B cell (primary cell): Measurements from ENCODE around the gene TBCD. TPM values are rescaled to one million over a fixed set of nuclear protein-coding genes. Genes with fewer than 3 reads are reported as not detected.

Experiments
- ATAC-seq: fragments of 200-7000 bp; cut with Tn5 transposase; one replicate; pipeline ENCODE4 v1.10.0; 2021; ENCODE audit warnings: low read depth, mild to moderate bottlenecking, moderate number of reproducible peaks, moderate library complexity
- CTCF ChIA-PET: fragments of 350-600 bp; sonication (Branson Sonifier 250); formaldehyde crosslinking; loops from one replicate; lab custom pipeline; 2021; ENCODE audit warnings: antibody characterized with exemption, inconsistent platforms; lab: Charles Lee
- POLR2A ChIA-PET: fragments of 350-600 bp; sonication (Branson Sonifier 250); formaldehyde crosslinking; loops from one replicate; lab custom pipeline; 2021; ENCODE audit warnings: antibody characterized with exemption; lab: Charles Lee
- DNase-seq: peaks from one replicate; pipeline ENCODE4 v3.0.0; 2013
- H2AFZ ChIP-seq: 2 replicates; pipeline ENCODE4 v1.6.1; 2012; ENCODE audit warnings: mild to moderate bottlenecking, low read depth, low read length; ENCODE audit not compliant: insufficient read depth, poor library complexity, severe bottlenecking
- H3K27ac ChIP-seq, 2 donors: 1 replicate in 1 of 2; 2 replicates in 1 of 2; pipeline ENCODE4 v1.5.1; 2012 to 2013; ENCODE audit warnings: low read length in 2 of 2, mild to moderate bottlenecking in 2 of 2, moderate library complexity in 1 of 2
- H3K27me3 ChIP-seq, 4 experiments: fragments of 200-600 bp in 1 of 4; sonication (generic) in 1 of 4; replicated peaks in 1 of 4; 1 replicate in 2 of 4; 2 replicates in 2 of 4; pipeline versions ENCODE4 v1.6.1 to v1.7.0; 2013 to 2016; ENCODE audit warnings: low read length in 3 of 4, mild to moderate bottlenecking in 2 of 4, mixed read lengths in 1 of 4, moderate library complexity in 1 of 4; ENCODE audit not compliant: insufficient read depth in 4 of 4, control insufficient read depth in 3 of 4; ENCODE audit errors: control extremely low read depth in 1 of 4
- H3K36me3 ChIP-seq, 2 experiments: replicated peaks in 1 of 2; 1 replicate in 1 of 2; 2 replicates in 1 of 2; pipeline versions ENCODE4 v1.6.1 to v1.7.1; 2013; ENCODE audit warnings: low read length in 1 of 2; ENCODE audit not compliant: insufficient read depth in 2 of 2, control insufficient read depth in 1 of 2; ENCODE audit errors: control extremely low read depth in 1 of 2, extremely low read depth in 1 of 2
- H3K4me1 ChIP-seq, 2 donors: fragments of 200-600 bp in 1 of 2; sonication (generic) in 1 of 2; 1 replicate in 1 of 2; 2 replicates in 1 of 2; pipeline versions ENCODE4 v1.5.1 to v1.6.1; 2013 to 2017; ENCODE audit warnings: low read length in 2 of 2; ENCODE audit not compliant: control insufficient read depth in 2 of 2, insufficient read depth in 2 of 2
- H3K4me2 ChIP-seq: replicated peaks from 2 replicates; pipeline ENCODE3; 2012; ENCODE audit warnings: mild to moderate bottlenecking, low read depth, low read length; ENCODE audit not compliant: poor library complexity, severe bottlenecking
- H3K4me3 ChIP-seq, 5 experiments: fragments of 200-600 bp in 1 of 5; sonication (generic) in 1 of 5; 1 replicate in 3 of 5; 2 replicates in 2 of 5; pipeline versions ENCODE4 v1.5.1 to v1.7.0; 2011 to 2016; ENCODE audit warnings: low read length in 4 of 5, mild to moderate bottlenecking in 4 of 5, low read depth in 2 of 5, control low read depth in 1 of 5, moderate library complexity in 1 of 5; ENCODE audit not compliant: insufficient read depth in 1 of 5; ENCODE audit errors: control extremely low read depth in 1 of 5, extremely low read depth in 1 of 5
- H3K79me2 ChIP-seq: fragments of 200-600 bp; sonication (generic); one replicate; pipeline ENCODE4 v1.6.0; 2016; ENCODE audit warnings: low read length; ENCODE audit not compliant: control insufficient read depth, insufficient read depth
- H3K9ac ChIP-seq: fragments of 200-600 bp; sonication (generic); 2 replicates; pipeline ENCODE4 v1.6.1; 2017; ENCODE audit warnings: mild to moderate bottlenecking, low read length, moderate library complexity
- H3K9me3 ChIP-seq, 3 donors: one replicate each; pipeline versions ENCODE4 v1.6.1 to v1.7.1; 2013; ENCODE audit warnings: low read length in 2 of 3; ENCODE audit not compliant: control insufficient read depth in 2 of 3, insufficient read depth in 1 of 3; ENCODE audit errors: control extremely low read depth in 1 of 3
- H4K20me1 ChIP-seq: 2 replicates; pipeline ENCODE4 v1.6.0; 2012; ENCODE audit warnings: mild to moderate bottlenecking, low read length; ENCODE audit not compliant: insufficient read depth, control insufficient read depth, poor library complexity, severe bottlenecking
- H3K27ac Mint-ChIP-seq: one replicate; pipeline ENCODE4 v1.8.0; 2021; ENCODE audit warnings: mixed read lengths
- H3K27me3 Mint-ChIP-seq: one replicate; pipeline ENCODE4 v1.8.0; 2021; ENCODE audit warnings: mixed read lengths
- H3K4me1 Mint-ChIP-seq: one replicate; pipeline ENCODE4 v1.8.0; 2021; ENCODE audit warnings: mixed read lengths
- H3K4me3 Mint-ChIP-seq: one replicate; pipeline ENCODE4 v1.8.0; 2021; ENCODE audit warnings: mixed read lengths
- H3K9me3 Mint-ChIP-seq: one replicate; pipeline ENCODE4 v1.8.0; 2022; ENCODE audit warnings: mixed read lengths; ENCODE audit not compliant: insufficient read depth
- EZH2 ChIP-seq: IDR thresholded peaks from 2 replicates; pipeline ENCODE4 v1.6.1; 2012; ENCODE audit warnings: borderline replicate concordance, low read depth, mild to moderate bottlenecking, moderate library complexity, low read length; ENCODE audit not compliant: insufficient read depth, poor library complexity, severe bottlenecking
- WGBS: methylation state at CpG from one replicate; pipeline ENCODE4 v1.1.5; 2013; ENCODE audit warnings: missing lambda C conversion rate; ENCODE audit not compliant: insufficient coverage; 5-methylcytosine and 5-hydroxymethylcytosine counted together
- intact Hi-C: fragments of 100-400 bp; cut with micrococcal nuclease; formaldehyde crosslinking; loops from one replicate; pipeline ENCODE4 v1.10.0; 2022
- polyA plus RNA-seq: library from polyadenylated mRNA; depleted of rRNA; stranded (reverse); fragments of >200 nt; gene quantifications from 2 replicates; pipeline ENCODE4 v1.2.3, GENCODE V29; 2012
- total RNA-seq, 2 donors: library from RNA; stranded (reverse); fragments of 120-200 nt in 1 of 2; gene quantifications; 1 replicate in 1 of 2; 2 replicates in 1 of 2; pipeline versions ENCODE4 v1.2.3 to v1.2.4, GENCODE V29; 2013 to 2022
- TF ChIP-seq, protein P1 (sequence below): fragments of 200-600 bp; IDR thresholded peaks from one replicate; pipeline ENCODE4 v1.8.0; 2022; ENCODE audit warnings: antibody characterized with exemption, mild to moderate bottlenecking

The TBCD gene
- total and polyA plus RNA-seq, 2 donors (not counting 1 experiment from before 2014, with no cell fraction given) = 60.8 to 101 TPM

DNA sequence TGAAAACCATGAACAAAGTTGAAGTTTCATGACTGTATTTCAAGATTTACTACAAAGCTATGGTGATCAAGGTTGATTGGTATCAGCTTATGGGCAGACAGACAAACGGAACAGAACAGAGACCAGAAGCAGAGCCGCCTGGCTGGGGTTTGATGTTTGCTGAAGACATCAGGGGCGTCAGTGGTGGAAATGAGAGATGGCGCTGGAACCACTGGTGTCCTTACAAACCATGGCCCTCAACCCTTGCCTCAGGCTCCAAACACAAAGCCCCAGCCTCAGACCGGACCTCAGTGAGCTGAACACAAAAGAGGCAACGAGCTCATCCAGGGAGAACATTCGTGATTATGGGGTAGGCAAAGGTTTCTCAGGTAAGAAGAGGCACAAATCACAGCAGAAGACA lies 214.6 kb downstream of the TBCD start:
- Histone ChIP-seq H3K27me3 (peaks cover 0 to 22% (median 5%) of the 10 kb centered on the region in 4 experiments), H3K36me3 (no peaks in the 10 kb centered on the region), H3K4me1 (peaks cover 10 to 27% of the 10 kb centered on the region in 2 donors), H3K27ac (no peak overlapping the region), H3K9me3 (peaks cover 0 to 32% (median 0%) of the 10 kb centered on the region in 3 donors), H4K20me1 (no peaks in the 10 kb centered on the region), H3K4me2 (no peak overlapping the region), H3K79me2 (no peaks in the 10 kb centered on the region), H3K4me3 (no peak overlapping the region), H3K9ac (no peak overlapping the region), H2AFZ (no peak overlapping the region)
- DNase-seq (no peak), ATAC-seq (no peak)
- TF ChIP-seq, protein P1, sequence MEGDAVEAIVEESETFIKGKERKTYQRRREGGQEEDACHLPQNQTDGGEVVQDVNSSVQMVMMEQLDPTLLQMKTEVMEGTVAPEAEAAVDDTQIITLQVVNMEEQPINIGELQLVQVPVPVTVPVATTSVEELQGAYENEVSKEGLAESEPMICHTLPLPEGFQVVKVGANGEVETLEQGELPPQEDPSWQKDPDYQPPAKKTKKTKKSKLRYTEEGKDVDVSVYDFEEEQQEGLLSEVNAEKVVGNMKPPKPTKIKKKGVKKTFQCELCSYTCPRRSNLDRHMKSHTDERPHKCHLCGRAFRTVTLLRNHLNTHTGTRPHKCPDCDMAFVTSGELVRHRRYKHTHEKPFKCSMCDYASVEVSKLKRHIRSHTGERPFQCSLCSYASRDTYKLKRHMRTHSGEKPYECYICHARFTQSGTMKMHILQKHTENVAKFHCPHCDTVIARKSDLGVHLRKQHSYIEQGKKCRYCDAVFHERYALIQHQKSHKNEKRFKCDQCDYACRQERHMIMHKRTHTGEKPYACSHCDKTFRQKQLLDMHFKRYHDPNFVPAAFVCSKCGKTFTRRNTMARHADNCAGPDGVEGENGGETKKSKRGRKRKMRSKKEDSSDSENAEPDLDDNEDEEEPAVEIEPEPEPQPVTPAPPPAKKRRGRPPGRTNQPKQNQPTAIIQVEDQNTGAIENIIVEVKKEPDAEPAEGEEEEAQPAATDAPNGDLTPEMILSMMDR = no peak
- no peak for TF ChIP-seq EZH2
- WGBS = 90% methylated on average over 2 of the region's 7 CpGs
- Mint-ChIP-seq H3K9me3 (no peaks in the 10 kb centered on the region), H3K4me1 (peaks cover 44% of the 10 kb centered on the region), H3K27me3 (peaks cover 5% of the 10 kb centered on the region), H3K4me3 (no peak overlapping the region), H3K27ac (no peak overlapping the region)
- intact Hi-C loops = no loop called here
- CTCF ChIA-PET = interaction anchor here (1.2 to 1.3 kb wide), 2 partner anchors 184 to 234 kb away, joined by 3 to 4 read pairs; no protein-coding TSS in a partner anchor
- POLR2A ChIA-PET = no interaction called here

DNA sequence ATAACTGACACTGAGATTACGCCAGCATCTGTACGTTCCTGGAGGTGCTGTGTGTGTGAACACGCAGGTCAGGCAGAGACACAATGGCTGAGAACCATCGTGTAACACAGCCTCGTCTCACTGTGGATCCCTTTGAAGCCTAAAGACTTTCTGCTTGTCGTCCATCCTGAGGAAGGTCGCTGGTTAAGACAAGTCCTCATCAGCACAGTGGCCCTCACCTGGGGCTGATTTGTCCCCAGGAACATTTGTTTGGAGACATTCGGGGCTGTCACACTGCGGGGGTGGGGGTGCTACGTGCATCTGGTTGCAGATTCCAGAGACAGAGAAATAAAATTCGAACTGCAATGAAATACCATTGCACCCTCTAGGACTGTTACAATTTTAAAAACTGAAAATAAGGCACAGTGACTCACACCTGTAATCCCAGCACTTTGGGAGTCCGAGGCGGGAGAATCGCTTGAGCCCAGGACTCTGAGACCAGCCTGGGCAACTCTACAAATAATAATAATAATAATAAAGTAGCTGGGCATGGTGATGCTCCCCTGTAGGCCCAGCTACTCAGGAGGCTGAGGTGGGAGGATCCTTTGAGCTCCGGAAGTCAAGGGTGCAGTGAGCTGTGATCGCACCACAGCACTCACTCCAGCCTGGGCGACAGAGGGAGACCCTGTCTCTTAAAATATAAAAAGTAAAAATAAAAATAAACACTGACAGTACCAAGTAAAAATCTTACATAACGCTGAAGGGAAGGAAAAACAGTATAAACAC lies 215.6 kb downstream of the TBCD start:
- no peak for DNase-seq
- Mint-ChIP-seq H3K27ac (no peak overlapping the region), H3K9me3 (no peaks in the 10 kb centered on the region), H3K4me3 (peak overlapping the region; percentile 69), H3K4me1 (peaks cover 44% of the 10 kb centered on the region), H3K27me3 (peaks cover 5% of the 10 kb centered on the region)
- WGBS = 82% methylated on average over 13 of the region's 18 CpGs
- CTCF ChIA-PET = interaction anchor here (0.7 kb wide), 1 partner anchor 225 kb away, joined by 3 read pairs; no protein-coding TSS in a partner anchor
- no peak overlapping the region for H3K4me3 ChIP-seq
- POLR2A ChIA-PET = no interaction called here
- no peaks in the 10 kb centered on the region for H3K79me2 ChIP-seq
- H3K27me3 ChIP-seq = peaks cover 0 to 22% (median 5%) of the 10 kb centered on the region in 4 experiments
- H4K20me1 ChIP-seq = no peaks in the 10 kb centered on the region
- TF ChIP-seq EZH2 = no peak
- TF ChIP-seq, protein P1 = no peak
- intact Hi-C loops = no loop called here
- H2AFZ ChIP-seq = peak overlapping the region; percentile 1
- peak overlapping the region; percentile 9 for H3K4me2 ChIP-seq
- H3K4me1 ChIP-seq = peaks cover 10 to 27% of the 10 kb centered on the region in 2 donors
- no peaks in the 10 kb centered on the region for H3K36me3 ChIP-seq
- peaks cover 0 to 32% (median 0%) of the 10 kb centered on the region in 3 donors for H3K9me3 ChIP-seq
- no peak for ATAC-seq
- H3K9ac ChIP-seq = no peak overlapping the region
- H3K27ac ChIP-seq = no peak overlapping the region
